Upper lobe of left lung (tissue), 6 donors: ENCODE results near the gene CCDC38. TPM values are rescaled to one million over a fixed set of nuclear protein-coding genes. Genes with fewer than 3 reads are reported as not detected.

Experiments used
- ATAC-seq, 2 donors: fragments of 200-7000 bp; cut with Tn5 transposase; one replicate each; pipeline ENCODE4 v1.9.1; 2022; ENCODE audit warnings: mild to moderate bottlenecking in 2 of 2, moderate library complexity in 2 of 2; ENCODE audit not compliant: low FRiP score in 2 of 2
- DNase-seq, 2 donors: peaks; one replicate each; pipeline ENCODE4 v3.0.0-alpha.2; 2019 to 2020
- H3K27ac ChIP-seq, 4 donors: fragments of 200-600 bp; sonication (generic); one replicate each; pipeline ENCODE4 v1.5.1; 2016 to 2019
- H3K27me3 ChIP-seq, 4 donors: fragments of 200-600 bp; sonication (generic); one replicate each; pipeline ENCODE4 v1.5.1; 2017 to 2019
- H3K36me3 ChIP-seq, 4 donors: fragments of 200-600 bp; sonication (generic); one replicate each; pipeline ENCODE4 v1.5.1; 2016 to 2019
- H3K4me1 ChIP-seq, 4 donors: fragments of 200-600 bp; sonication (generic); one replicate each; pipeline ENCODE4 v1.5.1; 2018 to 2019
- H3K4me3 ChIP-seq, 4 donors: fragments of 200-600 bp; sonication (generic); one replicate each; pipeline ENCODE4 v1.5.1; 2017 to 2019; ENCODE audit warnings: mild to moderate bottlenecking in 2 of 4, moderate library complexity in 1 of 4
- H3K9me3 ChIP-seq, 4 donors: fragments of 200-600 bp; sonication (generic); one replicate each; pipeline ENCODE4 v1.5.1; 2018 to 2019
- CTCF ChIP-seq, 6 experiments: fragments of 450-650 bp in 4 of 6; fragments of 200-600 bp in 2 of 6; sonication (generic) in 2 of 6; IDR thresholded peaks; one replicate each; pipeline ENCODE4 v1.5.1; 2016 to 2019; ENCODE audit warnings: antibody characterized with exemption in 6 of 6
- EP300 ChIP-seq, 4 donors: sonication (generic); formaldehyde crosslinking; IDR thresholded peaks; one replicate each; pipeline ENCODE4 v1.5.1; 2017; ENCODE audit warnings: antibody characterized with exemption in 4 of 4, control low read depth in 2 of 4
- POLR2A ChIP-seq, 4 donors: fragments of 450-650 bp; IDR thresholded peaks; one replicate each; pipeline ENCODE4 v1.5.1; 2016 to 2017; ENCODE audit warnings: antibody characterized with exemption in 4 of 4, mild to moderate bottlenecking in 2 of 4
- POLR2AphosphoS5 ChIP-seq, 2 donors: sonication (generic); formaldehyde crosslinking; IDR thresholded peaks; one replicate each; pipeline ENCODE4 v1.5.1; 2017; ENCODE audit warnings: antibody characterized with exemption in 2 of 2
- WGBS, 2 donors: methylation state at CpG; one replicate each; pipeline ENCODE4 v1.1.5; 2017 to 2018; 5-methylcytosine and 5-hydroxymethylcytosine counted together
- total RNA-seq, 6 donors: library from RNA; depleted of rRNA in 4 of 6; stranded (reverse); fragments of >200 nt in 4 of 6; gene quantifications; one replicate each; pipeline versions ENCODE4 v1.1.0 to v1.2.1, GENCODE V29; 2016 to 2021
- donor health status: DM: no; HTN: no; CAD: no; lungs with moderate emphysema.
- donor health status: DM: no; HTN: yes; CAD: no; lungs with severe emphysema.

Gene CCDC38
- total RNA-seq, 6 donors from 2014 or later: 0.13 to 0.14 TPM; not detected in 4

GRCh38 chr12:95940514-95940913, 1.9 kb downstream of the CCDC38 start:
- DNase-seq (no peak), ATAC-seq (no peak)
- TF ChIP-seq CTCF (IDR thresholded peaks at IDR 0.05) (no peak), POLR2AphosphoS5 (IDR thresholded peaks at IDR 0.05) (no peak), EP300 (IDR thresholded peaks at IDR 0.05) (no peak), POLR2A (IDR thresholded peaks at IDR 0.05) (no peak)
- no peaks in the 10 kb centered on the region for H3K36me3 ChIP-seq
- peaks cover 7 to 20% (median 12%) of the 10 kb centered on the region in 4 donors for H3K4me1 ChIP-seq
- no peak overlapping the region for H3K4me3 ChIP-seq
- no peaks in the 10 kb centered on the region for H3K27me3 ChIP-seq
- WGBS, 2 donors: 68 to 89% methylated on average over 6 of the region's 6 CpGs
- no peak overlapping the region for H3K27ac ChIP-seq
- no peaks in the 10 kb centered on the region for H3K9me3 ChIP-seq

GRCh38 chr12:95922231-95922630, 20.2 kb downstream of the CCDC38 start:
- H3K4me3 ChIP-seq: no peak overlapping the region
- no peak overlapping the region for H3K27ac ChIP-seq
- H3K4me1 ChIP-seq: no peaks in the 10 kb centered on the region
- no peak for TF ChIP-seq CTCF (IDR thresholded peaks at IDR 0.05)
- TF ChIP-seq EP300 (IDR thresholded peaks at IDR 0.05): no peak
- TF ChIP-seq POLR2A (IDR thresholded peaks at IDR 0.05): no peak
- TF ChIP-seq POLR2AphosphoS5 (IDR thresholded peaks at IDR 0.05): no peak
- no peaks in the 10 kb centered on the region for H3K27me3 ChIP-seq
- no peaks in the 10 kb centered on the region for H3K9me3 ChIP-seq
- no peak for ATAC-seq
- 60 to 66% methylated on average over 2 to 3 of the region's 3 CpGs for WGBS, 2 donors
- no peak for DNase-seq
- H3K36me3 ChIP-seq: no peaks in the 10 kb centered on the region

DNA sequence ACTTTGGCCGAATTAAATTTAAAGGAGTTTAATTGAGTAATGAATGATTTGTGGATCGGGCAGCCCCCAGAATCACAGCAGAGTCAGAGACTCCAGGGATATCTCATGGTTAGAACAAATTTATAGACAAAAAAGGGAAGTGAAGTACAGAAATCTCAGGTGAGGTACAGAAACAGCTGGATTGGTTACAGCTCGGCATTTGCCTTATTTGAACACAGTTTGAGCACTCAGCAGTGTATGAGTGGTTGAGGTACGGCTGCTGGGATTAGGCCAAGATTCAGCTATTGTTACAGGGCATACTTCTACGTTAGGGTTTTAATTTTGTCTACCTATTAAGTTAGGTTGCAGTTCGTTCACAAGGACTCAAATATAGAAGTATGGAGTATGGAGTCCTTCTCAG, 23.3 kb downstream of the CCDC38 start:
- no peaks in the 10 kb centered on the region for H3K4me1 ChIP-seq
- no peak for ATAC-seq
- no peak overlapping the region for H3K4me3 ChIP-seq
- no peaks in the 10 kb centered on the region for H3K9me3 ChIP-seq
- no peak for DNase-seq
- H3K27ac ChIP-seq: no peak overlapping the region
- 75 to 76% methylated on average over 6 of the region's 6 CpGs for WGBS, 2 donors
- no peaks in the 10 kb centered on the region for H3K36me3 ChIP-seq
- H3K27me3 ChIP-seq: no peaks in the 10 kb centered on the region
- TF ChIP-seq CTCF (IDR thresholded peaks at IDR 0.05) (no peak), POLR2AphosphoS5 (IDR thresholded peaks at IDR 0.05) (no peak), POLR2A (IDR thresholded peaks at IDR 0.05) (no peak), EP300 (IDR thresholded peaks at IDR 0.05) (no peak)

GRCh38 chr12:95918194-95918993, 24.0 kb downstream of the CCDC38 start:
- Histone ChIP-seq H3K9me3 (no peaks in the 10 kb centered on the region), H3K4me1 (no peaks in the 10 kb centered on the region), H3K36me3 (no peaks in the 10 kb centered on the region), H3K27me3 (no peaks in the 10 kb centered on the region), H3K27ac (no peak overlapping the region), H3K4me3 (no peak overlapping the region)
- DNase-seq: peak in 1 of 2 donors; percentile 38
- WGBS, 2 donors: 26 to 29% methylated on average over 7 of the region's 7 CpGs
- ATAC-seq: peak; percentile 88 to 89
- TF ChIP-seq CTCF (IDR thresholded peaks at IDR 0.05) (peak; percentile 67 to 83 (median 78)), POLR2AphosphoS5 (IDR thresholded peaks at IDR 0.05) (no peak)

DNA sequence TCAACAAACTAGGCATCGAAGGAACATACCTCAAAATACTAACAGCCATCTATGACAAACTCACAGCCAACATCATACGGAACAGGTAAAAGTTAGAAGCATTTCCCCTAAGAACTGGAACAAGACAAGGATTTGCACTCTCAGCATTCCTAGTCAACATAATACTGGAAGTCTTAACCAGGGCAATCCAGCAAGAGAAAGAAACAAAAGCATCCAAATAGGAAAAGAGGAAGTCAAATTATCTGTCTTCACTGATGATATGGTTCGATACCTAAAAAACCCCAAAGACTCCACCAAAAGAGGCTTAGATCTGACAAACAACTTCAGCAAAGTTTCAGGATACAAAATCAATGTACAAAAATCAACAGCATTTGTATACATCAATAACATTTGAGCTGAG, 32.5 kb downstream of the CCDC38 start:
- Histone ChIP-seq H3K4me3 (no peak overlapping the region), H3K27ac (no peak overlapping the region), H3K4me1 (no peaks in the 10 kb centered on the region), H3K36me3 (no peaks in the 10 kb centered on the region), H3K9me3 (no peaks in the 10 kb centered on the region), H3K27me3 (no peaks in the 10 kb centered on the region)
- ATAC-seq: no peak
- no peak for DNase-seq
- WGBS, 2 donors: 95 to 96% methylated on average over 3 of the region's 3 CpGs
- TF ChIP-seq POLR2AphosphoS5 (IDR thresholded peaks at IDR 0.05) (no peak), EP300 (IDR thresholded peaks at IDR 0.05) (no peak), CTCF (IDR thresholded peaks at IDR 0.05) (no peak), POLR2A (IDR thresholded peaks at IDR 0.05) (no peak)
